Activated CD4-positive, CD25-positive, alpha-beta regulatory T cell treated with anti-CD3 and anti-CD28 coated beads, Interleukin-2, amount 50 U/mL, for 24 hours (primary cell): ENCODE data around the gene PRCC.

Experiments
- ATAC-seq, 2 donors: fragments of 150-1000 bp; cut with Tn5 transposase; one replicate each; pipeline ENCODE4 v1.10.0; 2021; ENCODE audit warnings: mild to moderate bottlenecking in 1 of 2, moderate library complexity in 1 of 2

The PRCC gene

DNA sequence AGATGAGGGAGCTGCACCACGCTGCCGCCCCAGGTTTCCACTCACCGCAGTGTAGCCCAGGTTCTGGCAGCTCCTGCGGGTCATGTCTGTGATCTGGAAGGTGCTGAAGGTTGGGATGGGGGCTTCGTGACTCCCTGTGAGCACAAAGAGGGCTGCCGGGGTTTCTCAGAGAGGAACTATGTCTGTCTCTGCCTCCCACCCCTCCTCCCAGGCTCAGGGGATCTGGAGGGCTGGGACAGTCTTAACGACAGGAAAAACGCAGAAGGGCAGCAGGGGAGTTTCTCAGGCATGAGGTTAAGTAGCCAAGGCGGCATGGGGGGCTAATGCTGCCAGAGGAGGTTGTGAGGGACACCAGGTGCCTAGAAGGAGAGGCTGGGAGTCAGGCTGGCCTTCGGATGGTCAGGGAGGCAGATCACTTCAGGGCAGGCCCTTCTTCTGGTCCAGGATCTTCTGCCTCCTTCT, 48.7 kb downstream of the PRCC start:
- no peak for ATAC-seq

DNA sequence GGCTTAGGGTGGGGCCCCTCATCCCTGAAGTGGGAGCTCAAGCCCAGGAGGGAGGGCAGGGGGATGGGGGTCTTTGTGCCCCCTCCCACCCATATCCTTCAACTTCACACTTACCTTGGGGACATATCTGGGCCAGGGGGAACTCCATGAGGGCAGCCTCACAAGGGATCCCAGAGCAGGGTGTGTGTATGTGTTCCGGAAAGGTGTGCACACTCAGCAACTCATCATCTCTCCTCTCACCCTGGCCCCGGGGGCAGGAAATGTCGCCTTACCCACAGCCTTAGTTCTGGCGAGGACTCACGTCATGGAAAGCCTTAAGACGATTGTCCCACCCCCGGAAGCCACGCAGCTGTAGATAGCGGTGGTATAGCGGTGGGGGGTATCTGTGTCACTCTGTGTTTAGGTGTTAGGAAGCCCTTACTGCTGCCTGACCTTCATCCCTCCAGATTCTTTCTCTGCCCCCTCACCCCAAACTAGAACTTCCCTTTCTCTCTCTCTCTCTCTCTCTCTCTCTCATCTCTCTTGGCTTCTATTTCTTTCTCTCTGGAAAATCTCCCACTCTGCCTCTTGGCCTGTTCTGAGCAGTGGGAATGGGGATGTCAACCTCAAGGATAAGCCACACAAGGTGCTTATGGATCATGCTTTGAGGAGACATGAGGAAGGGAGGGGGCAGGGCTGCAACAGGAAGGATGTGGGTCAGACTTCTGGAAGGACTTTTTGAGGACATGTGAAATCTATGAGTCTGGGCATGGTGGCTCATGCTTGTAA, 49.4 kb downstream of the PRCC start, which contains the start of gene SH2D2A:
SH2D2A (minus strand) TSS at position 288 of the 768 bp plus-strand sequence; CDS start at position 148, 140 bp downstream.
- ATAC-seq = peak; percentile 91

DNA sequence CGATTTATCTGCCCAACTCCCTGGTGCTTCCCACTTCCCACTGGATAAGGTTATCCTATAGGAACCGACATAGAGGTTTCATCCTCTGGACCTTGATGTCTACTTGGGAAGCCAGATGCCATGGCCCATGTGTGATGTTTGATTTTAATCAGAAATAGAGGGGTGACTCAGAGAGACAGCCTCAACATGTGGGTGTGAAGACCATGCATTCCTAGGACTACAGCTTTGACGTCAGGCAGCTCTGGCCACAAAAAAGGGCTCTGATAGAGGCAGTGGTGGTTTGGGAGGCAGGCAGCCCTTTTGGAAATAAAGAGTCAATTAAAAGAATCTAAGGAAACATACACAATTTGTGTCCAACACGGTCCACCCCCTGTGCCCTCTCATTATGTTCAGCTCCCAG, 54.5 kb downstream of the PRCC start:
- ATAC-seq = peak; percentile 71 to 86

- no peak for ATAC-seq
Observed at GRCh38 chr1:156822680-156823079, 55.3 kb downstream of the PRCC start.

GRCh38 chr1:156823210-156823790, 56.0 kb downstream of the PRCC start:
- ATAC-seq = no peak

- ATAC-seq = no peak
Observed at GRCh38 chr1:156826630-156827029, 59.3 kb downstream of the PRCC start.

GRCh38 chr1:156828400-156829124, 61.2 kb downstream of the PRCC start:
- ATAC-seq = no peak

DNA sequence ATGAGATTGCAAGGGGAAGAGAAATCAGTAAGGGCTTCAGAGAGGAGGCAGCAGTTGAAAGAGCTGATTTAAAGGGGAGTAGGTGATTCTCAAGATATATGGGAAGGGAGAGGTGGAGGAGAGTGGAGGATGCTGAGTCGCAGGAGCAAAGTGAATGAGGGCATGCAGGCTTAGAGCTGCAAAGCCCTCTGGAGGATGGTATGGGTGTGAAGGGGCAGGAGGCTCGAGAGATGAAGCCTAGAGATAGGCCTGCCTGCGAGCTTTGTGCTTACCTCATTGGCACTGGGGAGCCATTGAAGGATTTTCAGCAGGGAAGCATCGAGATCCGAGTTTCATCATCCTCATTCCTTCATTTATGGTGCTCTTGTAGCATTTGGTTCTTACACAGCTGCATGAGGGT, 65.1 kb downstream of the PRCC start:
- ATAC-seq = no peak

GRCh38 chr1:156833603-156834002, 66.3 kb downstream of the PRCC start:
- ATAC-seq = peak; percentile 12 to 24

- no peak for ATAC-seq
Observed at GRCh38 chr1:156834322-156834721, 67.0 kb downstream of the PRCC start.

GRCh38 chr1:156836041-156836654, 68.8 kb downstream of the PRCC start:
- ATAC-seq = peak; percentile 88

DNA sequence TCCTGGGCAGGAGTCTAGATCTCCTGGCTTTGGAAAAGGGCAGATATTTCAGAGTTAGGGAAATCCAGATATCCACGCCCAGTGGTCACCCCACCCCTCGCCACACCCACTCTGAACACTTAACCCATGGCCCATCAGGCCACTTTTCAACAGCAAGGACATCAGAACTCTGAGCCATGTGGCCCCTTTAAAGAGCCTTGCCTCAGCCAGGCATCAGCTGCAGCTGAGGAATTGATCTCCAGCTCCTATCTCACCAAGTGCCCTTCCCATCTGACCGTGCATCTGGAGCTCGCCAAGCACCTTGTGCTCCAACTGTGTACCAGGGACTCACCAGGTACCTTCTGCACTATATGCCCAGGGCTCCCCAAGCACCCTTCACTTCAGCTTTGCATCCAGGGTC, 69.6 kb downstream of the PRCC start:
- no peak for ATAC-seq

- no peak for ATAC-seq
Observed at GRCh38 chr1:156838972-156839371, 71.6 kb downstream of the PRCC start.

- no peak for ATAC-seq
Observed at GRCh38 chr1:156839426-156840109, 72.2 kb downstream of the PRCC start.

- ATAC-seq = no peak
Observed at GRCh38 chr1:156840186-156840897, 73.0 kb downstream of the PRCC start.

GRCh38 chr1:156840898-156841279, 73.6 kb downstream of the PRCC start:
- ATAC-seq = no peak

- ATAC-seq = no peak
Observed at GRCh38 chr1:156841295-156841855, 74.0 kb downstream of the PRCC start.

GRCh38 chr1:156842618-156843300, 75.4 kb downstream of the PRCC start:
- no peak for ATAC-seq

- ATAC-seq = no peak
Observed at GRCh38 chr1:156844102-156844501, 76.8 kb downstream of the PRCC start.

GRCh38 chr1:156844638-156845037, 77.3 kb downstream of the PRCC start:
- no peak for ATAC-seq
